Lower leg skin (tissue), 3 donors: Measurements from ENCODE around the gene OR52D1.

ENCODE experiments used
- CTCF ChIP-seq, 3 donors: fragments of 450-650 bp; IDR thresholded peaks; one replicate each; pipeline ENCODE4 v1.5.1; 2016; ENCODE audit warnings: antibody characterized with exemption in 3 of 3, mild to moderate bottlenecking in 3 of 3, moderate library complexity in 2 of 3
- POLR2A ChIP-seq, 2 donors: fragments of 450-650 bp; IDR thresholded peaks; one replicate each; pipeline ENCODE4 v1.6.1; 2016 to 2017; ENCODE audit warnings: antibody characterized with exemption in 2 of 2, mild to moderate bottlenecking in 1 of 2, moderate library complexity in 1 of 2

- no peak for TF ChIP-seq CTCF (IDR thresholded peaks at IDR 0.05)
- TF ChIP-seq POLR2A (IDR thresholded peaks at IDR 0.05), result no peak
Measured at GRCh38 chr11:5441414-5441813, 47.1 kb upstream of the OR52D1 start, which contains the start of gene OR51I1.
